ENCODE measurements around the gene YBX2.

YBX2 gene

GRCh38 chr17:7322520-7323194 is 28.2 kb upstream of the YBX2 start:
- DNase-seq = no peak

GRCh38 chr17:7321466-7321865 is 27.0 kb upstream of the YBX2 start:
- no peak for DNase-seq

- no peak for DNase-seq
Observed at GRCh38 chr17:7318121-7318860, 23.9 kb upstream of the YBX2 start.

- no peak for DNase-seq
Observed at GRCh38 chr17:7317161-7317803, 22.8 kb upstream of the YBX2 start.

GRCh38 chr17:7315570-7316235 is 21.3 kb upstream of the YBX2 start:
- no peak for DNase-seq

- DNase-seq = peak; percentile 80 to 90
Observed at GRCh38 chr17:7314719-7315569, 20.5 kb upstream of the YBX2 start, which contains the start of gene GPS2. Gene GPS2 (minus strand): TSS chr17:7315360. CDS start chr17:7315052, 308 bp downstream.

GRCh38 chr17:7313890-7314718 is 19.7 kb upstream of the YBX2 start:
- no peak for DNase-seq

GRCh38 chr17:7313088-7313889 is 18.9 kb upstream of the YBX2 start:
- DNase-seq = no peak

GRCh38 chr17:7312432-7313087 is 18.1 kb upstream of the YBX2 start:
- DNase-seq = no peak

GRCh38 chr17:7311110-7311705 is 16.8 kb upstream of the YBX2 start:
- DNase-seq = no peak

GRCh38 chr17:7309628-7310027 is 15.2 kb upstream of the YBX2 start:
- DNase-seq = no peak

GRCh38 chr17:7308625-7309433 is 14.4 kb upstream of the YBX2 start:
- DNase-seq = peak; percentile 62 to 71

GRCh38 chr17:7307686-7308624 is 13.5 kb upstream of the YBX2 start:
- DNase-seq = peak; percentile 48 to 71

GRCh38 chr17:7306911-7307685 is 12.7 kb upstream of the YBX2 start, which contains the start of gene EIF5A:
Gene EIF5A (plus strand): TSS chr17:7307628. CDS start chr17:7309636, 2,008 bp downstream.
- DNase-seq = peak; percentile 100

- DNase-seq = no peak
Observed at GRCh38 chr17:7304179-7304578, 9.7 kb upstream of the YBX2 start.

- DNase-seq = peak; percentile 81 to 83
Observed at GRCh38 chr17:7296189-7296861, 1.9 kb upstream of the YBX2 start.
